ENCODE measurements around the gene TRIM66. TPM values are rescaled to one million over a fixed set of nuclear protein-coding genes. Genes with fewer than 3 reads are reported as not detected.

Gene TRIM66
- total and polyA plus RNA-seq, 9 of the 15 experiments (the other 6 are each of a cell fraction or from before 2014, with no cell fraction given), result 1.1 to 7.3 (median 4.9) TPM

- no peak for TF ChIP-seq ATF6 (CRISPR knock-in tag; IDR thresholded peaks at IDR 0.05)
- TF ChIP-seq CCAR2 (IDR thresholded peaks at IDR 0.05; ENCODE audit: low read depth, low read length), result no peak
- TF ChIP-seq TEAD1 (CRISPR knock-in tag; IDR thresholded peaks at IDR 0.05), result no peak
- TF ChIP-seq, protein P1, sequence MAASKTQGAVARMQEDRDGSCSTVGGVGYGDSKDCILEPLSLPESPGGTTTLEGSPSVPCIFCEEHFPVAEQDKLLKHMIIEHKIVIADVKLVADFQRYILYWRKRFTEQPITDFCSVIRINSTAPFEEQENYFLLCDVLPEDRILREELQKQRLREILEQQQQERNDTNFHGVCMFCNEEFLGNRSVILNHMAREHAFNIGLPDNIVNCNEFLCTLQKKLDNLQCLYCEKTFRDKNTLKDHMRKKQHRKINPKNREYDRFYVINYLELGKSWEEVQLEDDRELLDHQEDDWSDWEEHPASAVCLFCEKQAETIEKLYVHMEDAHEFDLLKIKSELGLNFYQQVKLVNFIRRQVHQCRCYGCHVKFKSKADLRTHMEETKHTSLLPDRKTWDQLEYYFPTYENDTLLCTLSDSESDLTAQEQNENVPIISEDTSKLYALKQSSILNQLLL (CRISPR knock-in tag; IDR thresholded peaks at IDR 0.05; ENCODE audit: borderline replicate concordance), result no peak
- no peak for TF ChIP-seq MAFG (tag; conservative IDR thresholded peaks at IDR 0.05)
- TF ChIP-seq HNRNPH1 (optimal IDR thresholded peaks at IDR 0.05; ENCODE audit: low read depth, low read length), result no peak
- TF ChIP-seq RFX1 (IDR thresholded peaks at IDR 0.05), result no peak
- TF ChIP-seq, protein P2, sequence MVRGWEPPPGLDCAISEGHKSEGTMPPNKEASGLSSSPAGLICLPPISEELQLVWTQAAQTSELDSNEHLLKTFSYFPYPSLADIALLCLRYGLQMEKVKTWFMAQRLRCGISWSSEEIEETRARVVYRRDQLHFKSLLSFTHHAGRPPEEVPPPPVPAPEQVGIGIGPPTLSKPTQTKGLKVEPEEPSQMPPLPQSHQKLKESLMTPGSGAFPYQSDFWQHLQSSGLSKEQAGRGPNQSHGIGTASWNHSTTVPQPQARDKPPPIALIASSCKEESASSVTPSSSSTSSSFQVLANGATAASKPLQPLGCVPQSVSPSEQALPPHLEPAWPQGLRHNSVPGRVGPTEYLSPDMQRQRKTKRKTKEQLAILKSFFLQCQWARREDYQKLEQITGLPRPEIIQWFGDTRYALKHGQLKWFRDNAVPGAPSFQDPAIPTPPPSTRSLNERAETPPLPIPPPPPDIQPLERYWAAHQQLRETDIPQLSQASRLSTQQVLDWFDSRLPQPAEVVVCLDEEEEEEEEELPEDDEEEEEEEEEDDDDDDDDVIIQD (CRISPR knock-in tag; IDR thresholded peaks at IDR 0.05), result no peak
- TF ChIP-seq RBM14 (IDR thresholded peaks at IDR 0.05; ENCODE audit: borderline replicate concordance, insufficient read depth, low read depth, low read length), result no peak
- TF ChIP-seq POLR3G (IDR thresholded peaks at IDR 0.05; ENCODE audit: extremely low read depth, insufficient read length, insufficient replicate concordance), result no peak
- TF ChIP-seq KLF13 (tag; IDR thresholded peaks at IDR 0.05; ENCODE audit: borderline replicate concordance, low read depth), result no peak
Observed at GRCh38 chr11:8720352-8720751, 37.9 kb upstream of the TRIM66 start (continued).

All from K562 (cell line).